HepG2 (cell line): Measurements from ENCODE around the gene PRR4. TPM values are rescaled to one million over a fixed set of nuclear protein-coding genes. Genes with fewer than 3 reads are reported as not detected.
A peak's percentile ranks its signal among the peaks of the same experiment; 100 is the strongest.

Source experiments
- CBFB ChIP-seq: sonication (generic); formaldehyde crosslinking; IDR thresholded peaks from 2 replicates; pipeline ENCODE4 v1.4.0; 2020; ENCODE audit warnings: missing genetic modification reagents
- CCDC6 ChIP-seq: sonication (generic); formaldehyde crosslinking; IDR thresholded peaks from 2 replicates; pipeline ENCODE4 v1.8.1; 2022; ENCODE audit warnings: mild to moderate bottlenecking, missing genetic modification reagents, moderate library complexity
- CHD4 ChIP-seq: fragments of 200-600 bp; sonication (generic); IDR thresholded peaks from 2 replicates; pipeline ENCODE4 v1.7.0; 2017; ENCODE audit warnings: mild to moderate bottlenecking, low read length, borderline replicate concordance
- DNMT3B ChIP-seq: conservative IDR thresholded peaks from 2 replicates; pipeline ENCODE4 v1.6.1; 2016; ENCODE audit warnings: missing biosample characterization, control low read depth
- MAF1 ChIP-seq: sonication (generic); formaldehyde crosslinking; IDR thresholded peaks from 2 replicates; pipeline ENCODE4 v1.5.0; 2020; ENCODE audit warnings: missing genetic modification reagents, borderline replicate concordance
- NR2F1 ChIP-seq, 2 experiments: fragments of 450-650 bp in 1 of 2; formaldehyde crosslinking in 1 of 2; IDR thresholded peaks; 2 replicates each; pipeline versions ENCODE4 v1.5.0 to v1.6.1; 2016 to 2020; ENCODE audit warnings: mild to moderate bottlenecking in 1 of 2, missing compliant biosample characterization in 1 of 2, missing genetic modification reagents in 1 of 2, moderate library complexity in 1 of 2
- U2AF1 ChIP-seq: fragments of 200-400 bp; formaldehyde crosslinking; optimal IDR thresholded peaks from 2 replicates; pipeline ENCODE3; 2017; ENCODE audit warnings: mild to moderate bottlenecking, low read depth, low read length
- ZFP37 ChIP-seq: sonication (generic); formaldehyde crosslinking; IDR thresholded peaks from 2 replicates; pipeline ENCODE4 v1.4.0; 2020; ENCODE audit warnings: missing genetic modification reagents, borderline replicate concordance
- ZNF10 ChIP-seq: sonication (generic); formaldehyde crosslinking; IDR thresholded peaks from 2 replicates; pipeline ENCODE4 v1.4.0; 2020; ENCODE audit warnings: mild to moderate bottlenecking, low read depth, missing genetic modification reagents, borderline replicate concordance
- ZNF230 ChIP-seq: sonication (generic); formaldehyde crosslinking; IDR thresholded peaks from 2 replicates; pipeline ENCODE4 v1.4.0; 2020; ENCODE audit warnings: mild to moderate bottlenecking, missing genetic modification reagents
- ZNF607 ChIP-seq: sonication (generic); formaldehyde crosslinking; IDR thresholded peaks from 2 replicates; pipeline ENCODE4 v1.5.1; 2020; ENCODE audit warnings: missing genetic modification reagents, mild to moderate bottlenecking, borderline replicate concordance
- ZNF788 ChIP-seq: sonication (generic); formaldehyde crosslinking; IDR thresholded peaks from 2 replicates; pipeline ENCODE4 v1.5.0; 2020; ENCODE audit warnings: mild to moderate bottlenecking, missing genetic modification reagents, borderline replicate concordance
- polyA plus RNA-seq, 8 experiments: library from polyadenylated mRNA; depleted of rRNA in 3 of 8; stranded (reverse) in 7 of 8; unstranded in 1 of 8; fragments of >200 nt; fragmentation: Illumina TruSeq in 4 of 8; extraction: Trizol in 4 of 8; gene quantifications; 2 replicates each; pipeline versions ENCODE4 v1.2.1 to v1.2.3, GENCODE V29; 2011 to 2016; ENCODE audit warnings: low read depth in 4 of 8, missing spikeins in 1 of 8, mixed read lengths in 1 of 8; ENCODE audit not compliant: insufficient read depth in 1 of 8
- total RNA-seq, 5 experiments: library from RNA; depleted of rRNA; stranded (reverse); fragments of >200 nt; fragmentation: Illumina TruSeq; extraction: Trizol; gene quantifications; 2 replicates each; pipeline ENCODE4 v1.2.3, GENCODE V29; 2016; ENCODE audit warnings: low read depth in 1 of 5
- TF ChIP-seq, protein P1 (sequence below): sonication (generic); formaldehyde crosslinking; IDR thresholded peaks from 2 replicates; pipeline ENCODE4 v1.4.0; 2020; ENCODE audit warnings: mild to moderate bottlenecking, missing genetic modification reagents, borderline replicate concordance
- TF ChIP-seq, protein P2 (sequence below): sonication (generic); formaldehyde crosslinking; IDR thresholded peaks from 2 replicates; pipeline ENCODE4 v1.4.0; 2020; ENCODE audit warnings: missing genetic modification reagents, low read depth, mild to moderate bottlenecking, borderline replicate concordance
- TF ChIP-seq, protein P3 (sequence below): sonication (generic); formaldehyde crosslinking; IDR thresholded peaks from 2 replicates; pipeline ENCODE4 v1.8.0; 2022; ENCODE audit warnings: mild to moderate bottlenecking, missing genetic modification reagents, borderline replicate concordance
- TF ChIP-seq, protein P4 (sequence below): IDR thresholded peaks from 2 replicates; pipeline ENCODE4 v1.6.1; 2016; ENCODE audit warnings: low read depth
- TF ChIP-seq, protein P5 (sequence below): IDR thresholded peaks from 2 replicates; pipeline ENCODE4 v1.6.1; 2016; ENCODE audit warnings: missing genetic modification reagents, missing compliant biosample characterization

The PRR4 gene
- total and polyA plus RNA-seq, 2 of the 13 experiments (the other 11 are each of a cell fraction or from before 2014, with no cell fraction given), result 2.3 to 5.4 TPM

DNA sequence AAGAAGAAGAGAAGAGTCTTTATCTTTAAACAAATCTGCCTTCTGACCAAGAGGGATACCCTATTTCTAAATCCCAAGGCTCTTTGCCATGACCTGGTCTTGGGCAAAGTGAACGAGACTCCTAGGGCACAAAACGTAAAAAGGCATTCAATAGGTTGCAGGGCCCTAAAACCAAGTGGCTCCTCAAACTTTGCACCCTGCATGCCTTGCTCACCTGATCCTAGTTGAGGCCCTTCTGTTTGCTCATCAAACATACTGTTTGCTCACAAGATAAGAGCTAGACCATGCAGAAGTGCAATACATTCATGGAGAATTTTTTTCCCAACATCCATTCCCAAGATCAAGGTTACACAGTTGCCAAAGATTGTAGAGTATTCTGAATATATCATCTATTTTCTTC is 42.7 kb upstream of the PRR4 start (continued):
- TF ChIP-seq, protein P1, sequence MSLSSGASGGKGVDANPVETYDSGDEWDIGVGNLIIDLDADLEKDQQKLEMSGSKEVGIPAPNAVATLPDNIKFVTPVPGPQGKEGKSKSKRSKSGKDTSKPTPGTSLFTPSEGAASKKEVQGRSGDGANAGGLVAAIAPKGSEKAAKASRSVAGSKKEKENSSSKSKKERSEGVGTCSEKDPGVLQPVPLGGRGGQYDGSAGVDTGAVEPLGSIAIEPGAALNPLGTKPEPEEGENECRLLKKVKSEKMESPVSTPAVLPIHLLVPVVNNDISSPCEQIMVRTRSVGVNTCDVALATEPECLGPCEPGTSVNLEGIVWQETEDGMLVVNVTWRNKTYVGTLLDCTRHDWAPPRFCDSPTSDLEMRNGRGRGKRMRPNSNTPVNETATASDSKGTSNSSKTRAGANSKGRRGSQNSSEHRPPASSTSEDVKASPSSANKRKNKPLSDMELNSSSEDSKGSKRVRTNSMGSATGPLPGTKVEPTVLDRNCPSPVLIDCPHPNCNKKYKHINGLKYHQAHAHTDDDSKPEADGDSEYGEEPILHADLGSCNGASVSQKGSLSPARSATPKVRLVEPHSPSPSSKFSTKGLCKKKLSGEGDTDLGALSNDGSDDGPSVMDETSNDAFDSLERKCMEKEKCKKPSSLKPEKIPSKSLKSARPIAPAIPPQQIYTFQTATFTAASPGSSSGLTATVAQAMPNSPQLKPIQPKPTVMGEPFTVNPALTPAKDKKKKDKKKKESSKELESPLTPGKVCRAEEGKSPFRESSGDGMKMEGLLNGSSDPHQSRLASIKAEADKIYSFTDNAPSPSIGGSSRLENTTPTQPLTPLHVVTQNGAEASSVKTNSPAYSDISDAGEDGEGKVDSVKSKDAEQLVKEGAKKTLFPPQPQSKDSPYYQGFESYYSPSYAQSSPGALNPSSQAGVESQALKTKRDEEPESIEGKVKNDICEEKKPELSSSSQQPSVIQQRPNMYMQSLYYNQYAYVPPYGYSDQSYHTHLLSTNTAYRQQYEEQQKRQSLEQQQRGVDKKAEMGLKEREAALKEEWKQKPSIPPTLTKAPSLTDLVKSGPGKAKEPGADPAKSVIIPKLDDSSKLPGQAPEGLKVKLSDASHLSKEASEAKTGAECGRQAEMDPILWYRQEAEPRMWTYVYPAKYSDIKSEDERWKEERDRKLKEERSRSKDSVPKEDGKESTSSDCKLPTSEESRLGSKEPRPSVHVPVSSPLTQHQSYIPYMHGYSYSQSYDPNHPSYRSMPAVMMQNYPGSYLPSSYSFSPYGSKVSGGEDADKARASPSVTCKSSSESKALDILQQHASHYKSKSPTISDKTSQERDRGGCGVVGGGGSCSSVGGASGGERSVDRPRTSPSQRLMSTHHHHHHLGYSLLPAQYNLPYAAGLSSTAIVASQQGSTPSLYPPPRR (CRISPR knock-in tag), result peak; percentile 99
- no peak for TF ChIP-seq U2AF1
- peak; percentile 96; the same call in 1 of the 2 replicates for TF ChIP-seq ZNF788
- no peak for TF ChIP-seq ZNF230 (CRISPR knock-in tag)
- TF ChIP-seq ZFP37 (CRISPR knock-in tag), result no peak
- TF ChIP-seq CBFB (CRISPR knock-in tag), result peak; percentile 63; the same call in 1 of the 2 replicates
- TF ChIP-seq ZNF10 (CRISPR knock-in tag), result no peak
- no peak for TF ChIP-seq CCDC6 (CRISPR knock-in tag)
- TF ChIP-seq, protein P2, sequence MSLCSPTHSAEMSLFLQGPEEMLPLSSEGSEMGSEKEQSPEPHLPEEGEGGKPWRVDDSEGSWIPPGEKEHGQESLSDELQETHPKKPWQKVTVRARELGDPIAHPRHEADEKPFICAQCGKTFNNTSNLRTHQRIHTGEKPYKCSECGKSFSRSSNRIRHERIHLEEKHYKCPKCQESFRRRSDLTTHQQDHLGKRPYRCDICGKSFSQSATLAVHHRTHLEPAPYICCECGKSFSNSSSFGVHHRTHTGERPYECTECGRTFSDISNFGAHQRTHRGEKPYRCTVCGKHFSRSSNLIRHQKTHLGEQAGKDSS (CRISPR knock-in tag), result peak; percentile 89; the same call in 1 of the 2 replicates
- TF ChIP-seq, protein P3, sequence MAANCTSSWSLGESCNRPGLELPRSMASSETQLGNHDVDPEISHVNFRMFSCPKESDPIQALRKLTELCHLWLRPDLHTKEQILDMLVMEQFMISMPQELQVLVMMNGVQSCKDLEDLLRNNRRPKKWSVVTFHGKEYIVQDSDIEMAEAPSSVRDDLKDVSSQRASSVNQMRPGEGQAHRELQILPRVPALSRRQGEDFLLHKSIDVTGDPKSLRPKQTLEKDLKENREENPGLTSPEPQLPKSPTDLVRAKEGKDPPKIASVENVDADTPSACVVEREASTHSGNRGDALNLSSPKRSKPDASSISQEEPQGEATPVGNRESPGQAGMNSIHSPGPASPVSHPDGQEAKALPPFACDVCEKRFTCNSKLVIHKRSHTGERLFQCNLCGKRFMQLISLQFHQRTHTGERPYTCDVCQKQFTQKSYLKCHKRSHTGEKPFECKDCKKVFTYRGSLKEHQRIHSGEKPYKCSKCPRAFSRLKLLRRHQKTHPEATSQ (CRISPR knock-in tag), result peak; percentile 98; the same call in 1 of the 2 replicates
- no peak for TF ChIP-seq MAF1 (CRISPR knock-in tag)
- peak; percentile 48 to 52; a peak in 2 of 4 replicates for TF ChIP-seq NR2F1 (CRISPR knock-in tag; IDR thresholded peaks at IDR 0.05)
- TF ChIP-seq CHD4, result no peak
- peak; percentile 59; the same call in 1 of the 2 replicates for TF ChIP-seq ZNF607 (CRISPR knock-in tag)
- TF ChIP-seq, protein P4, sequence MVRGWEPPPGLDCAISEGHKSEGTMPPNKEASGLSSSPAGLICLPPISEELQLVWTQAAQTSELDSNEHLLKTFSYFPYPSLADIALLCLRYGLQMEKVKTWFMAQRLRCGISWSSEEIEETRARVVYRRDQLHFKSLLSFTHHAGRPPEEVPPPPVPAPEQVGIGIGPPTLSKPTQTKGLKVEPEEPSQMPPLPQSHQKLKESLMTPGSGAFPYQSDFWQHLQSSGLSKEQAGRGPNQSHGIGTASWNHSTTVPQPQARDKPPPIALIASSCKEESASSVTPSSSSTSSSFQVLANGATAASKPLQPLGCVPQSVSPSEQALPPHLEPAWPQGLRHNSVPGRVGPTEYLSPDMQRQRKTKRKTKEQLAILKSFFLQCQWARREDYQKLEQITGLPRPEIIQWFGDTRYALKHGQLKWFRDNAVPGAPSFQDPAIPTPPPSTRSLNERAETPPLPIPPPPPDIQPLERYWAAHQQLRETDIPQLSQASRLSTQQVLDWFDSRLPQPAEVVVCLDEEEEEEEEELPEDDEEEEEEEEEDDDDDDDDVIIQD (CRISPR knock-in tag), result peak; percentile 99
- TF ChIP-seq DNMT3B (CRISPR knock-in tag), result 0 out of 2 replicates have a peak, but pooled peaks have one; percentile 24
- TF ChIP-seq, protein P5, sequence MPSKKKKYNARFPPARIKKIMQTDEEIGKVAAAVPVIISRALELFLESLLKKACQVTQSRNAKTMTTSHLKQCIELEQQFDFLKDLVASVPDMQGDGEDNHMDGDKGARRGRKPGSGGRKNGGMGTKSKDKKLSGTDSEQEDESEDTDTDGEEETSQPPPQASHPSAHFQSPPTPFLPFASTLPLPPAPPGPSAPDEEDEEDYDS (CRISPR knock-in tag), result peak; percentile 62; the same call in 1 of the 2 replicates
- TF ChIP-seq, all 625 proteins: peak for 259
